Calu3 (cell line): ENCODE measurements around the gene RNF168. TPM values are rescaled to one million over a fixed set of nuclear protein-coding genes. Genes with fewer than 3 reads are reported as not detected.

Experiments
- BruUV-seq: library from RNA; stranded (reverse); fragments of 400-500 nt; replicated peaks from 2 replicates; lab custom pipeline; 2021; lab: Mats Ljungman, UMichigan
- CTCF ChIA-PET: fragments of 300-600 bp; sonication (Branson Sonifier 250); formaldehyde crosslinking; loops from one replicate; lab custom pipeline; 2022; ENCODE audit warnings: antibody characterized with exemption; lab: Charles Lee
- DNase-seq: peaks from one replicate; pipeline ENCODE4 v3.0.0; 2022
- H3K27ac Mint-ChIP-seq: one replicate; pipeline ENCODE4 v1.8.0; 2022; ENCODE audit warnings: mixed read lengths; ENCODE audit not compliant: unreplicated experiment
- H3K27me3 Mint-ChIP-seq: one replicate; pipeline ENCODE4 v1.8.0; 2022; ENCODE audit warnings: mixed read lengths; ENCODE audit not compliant: unreplicated experiment
- H3K36me3 Mint-ChIP-seq: one replicate; pipeline ENCODE4 v1.8.0; 2022; ENCODE audit warnings: mild to moderate bottlenecking, moderate library complexity, mixed read lengths; ENCODE audit not compliant: insufficient read depth, unreplicated experiment
- H3K4me1 Mint-ChIP-seq: one replicate; pipeline ENCODE4 v1.8.0; 2022; ENCODE audit warnings: mild to moderate bottlenecking, low read depth, mixed read lengths; ENCODE audit not compliant: unreplicated experiment
- H3K4me3 Mint-ChIP-seq: one replicate; pipeline ENCODE4 v1.8.0; 2022; ENCODE audit warnings: mild to moderate bottlenecking, low read depth, moderate library complexity, mixed read lengths; ENCODE audit not compliant: unreplicated experiment
- H3K9me3 Mint-ChIP-seq: one replicate; pipeline ENCODE4 v1.8.0; 2022; ENCODE audit warnings: low read depth, mixed read lengths; ENCODE audit not compliant: unreplicated experiment
- intact Hi-C: fragments of 100-400 bp; cut with micrococcal nuclease; formaldehyde crosslinking; loops from one replicate; pipeline ENCODE4 v1.10.0; 2022; ENCODE audit not compliant: unreplicated experiment
- total RNA-seq: library from RNA; stranded (reverse); gene quantifications from 2 replicates; pipeline ENCODE4 v1.2.3, GENCODE V29; 2022
- TF ChIP-seq, protein P1 (sequence below): fragments of 200-600 bp; IDR thresholded peaks from one replicate; pipeline ENCODE4 v1.8.0; 2022; ENCODE audit warnings: antibody characterized with exemption; ENCODE audit not compliant: unreplicated experiment

RNF168 gene
- total RNA-seq, 1 experiment from 2014 or later, result 29.2 TPM

- H3K36me3 Mint-ChIP-seq, result peaks cover 7% of the 10 kb centered on the region
- no peak overlapping the region for H3K27ac Mint-ChIP-seq
- peaks cover 5% of the 10 kb centered on the region for H3K9me3 Mint-ChIP-seq
- CTCF ChIA-PET, result no interaction called here
- no peak for DNase-seq
- H3K27me3 Mint-ChIP-seq, result no peaks in the 10 kb centered on the region
- TF ChIP-seq, protein P1, sequence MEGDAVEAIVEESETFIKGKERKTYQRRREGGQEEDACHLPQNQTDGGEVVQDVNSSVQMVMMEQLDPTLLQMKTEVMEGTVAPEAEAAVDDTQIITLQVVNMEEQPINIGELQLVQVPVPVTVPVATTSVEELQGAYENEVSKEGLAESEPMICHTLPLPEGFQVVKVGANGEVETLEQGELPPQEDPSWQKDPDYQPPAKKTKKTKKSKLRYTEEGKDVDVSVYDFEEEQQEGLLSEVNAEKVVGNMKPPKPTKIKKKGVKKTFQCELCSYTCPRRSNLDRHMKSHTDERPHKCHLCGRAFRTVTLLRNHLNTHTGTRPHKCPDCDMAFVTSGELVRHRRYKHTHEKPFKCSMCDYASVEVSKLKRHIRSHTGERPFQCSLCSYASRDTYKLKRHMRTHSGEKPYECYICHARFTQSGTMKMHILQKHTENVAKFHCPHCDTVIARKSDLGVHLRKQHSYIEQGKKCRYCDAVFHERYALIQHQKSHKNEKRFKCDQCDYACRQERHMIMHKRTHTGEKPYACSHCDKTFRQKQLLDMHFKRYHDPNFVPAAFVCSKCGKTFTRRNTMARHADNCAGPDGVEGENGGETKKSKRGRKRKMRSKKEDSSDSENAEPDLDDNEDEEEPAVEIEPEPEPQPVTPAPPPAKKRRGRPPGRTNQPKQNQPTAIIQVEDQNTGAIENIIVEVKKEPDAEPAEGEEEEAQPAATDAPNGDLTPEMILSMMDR, result no peak
- BruUV-seq, result no TSS peak
- no peak overlapping the region for H3K4me3 Mint-ChIP-seq
- H3K4me1 Mint-ChIP-seq, result no peaks in the 10 kb centered on the region
- intact Hi-C loops, result no loop called here
Observed at GRCh38 chr3:196533260-196533681, 29.7 kb upstream of the RNF168 start.

GRCh38 chr3:196531418-196531817, 27.9 kb upstream of the RNF168 start:
- H3K9me3 Mint-ChIP-seq, result peaks cover 5% of the 10 kb centered on the region
- TF ChIP-seq, protein P1, result no peak
- no peak overlapping the region for H3K4me3 Mint-ChIP-seq
- no peaks in the 10 kb centered on the region for H3K27me3 Mint-ChIP-seq
- H3K27ac Mint-ChIP-seq, result no peak overlapping the region
- DNase-seq, result no peak
- no TSS peak for BruUV-seq
- intact Hi-C loops, result no loop called here
- H3K4me1 Mint-ChIP-seq, result no peaks in the 10 kb centered on the region
- H3K36me3 Mint-ChIP-seq, result peaks cover 7% of the 10 kb centered on the region
- CTCF ChIA-PET, result no interaction called here

- peak; percentile 95 for DNase-seq
- intact Hi-C loops, result loop anchor here (10.0 kb wide), 1 partner anchor 274 kb away; no protein-coding TSS in a partner anchor
- H3K9me3 Mint-ChIP-seq, result peaks cover 5% of the 10 kb centered on the region
- no TSS peak for BruUV-seq
- H3K27ac Mint-ChIP-seq, result no peak overlapping the region
- no peaks in the 10 kb centered on the region for H3K4me1 Mint-ChIP-seq
- peaks cover 7% of the 10 kb centered on the region for H3K36me3 Mint-ChIP-seq
- H3K4me3 Mint-ChIP-seq, result peak overlapping the region; percentile 57
- CTCF ChIA-PET, result interaction anchor here (0.5 to 1.2 kb wide), 15 partner anchors 11 to 341 kb away, joined by 3 to 5 read pairs (median 4); partner anchors contain the start of genes FBXO45, RNF168, UBXN7 and WDR53
- no peaks in the 10 kb centered on the region for H3K27me3 Mint-ChIP-seq
- TF ChIP-seq, protein P1, result peak; percentile 90
Observed at GRCh38 chr3:196528639-196529233, 25.2 kb upstream of the RNF168 start.

DNA sequence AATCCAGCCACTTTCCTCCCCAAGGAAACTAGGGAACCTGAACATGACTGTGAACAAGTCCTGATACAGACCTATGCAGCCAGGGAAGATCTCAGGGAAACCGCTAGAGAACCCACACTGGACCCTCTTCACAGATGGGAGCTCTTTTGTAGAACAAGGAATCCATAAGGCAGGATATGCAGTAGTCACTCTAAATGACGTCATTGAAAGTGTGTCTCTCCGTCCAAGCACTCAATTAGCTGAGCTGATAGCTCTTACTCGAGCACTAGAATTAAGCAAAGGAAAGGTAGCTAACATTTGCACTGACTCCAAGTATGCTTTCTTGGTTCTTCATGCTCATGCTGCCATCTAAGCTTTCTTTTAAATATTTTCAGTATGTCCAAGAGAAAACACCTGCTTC, 21.6 kb upstream of the RNF168 start:
- H3K27me3 Mint-ChIP-seq, result no peaks in the 10 kb centered on the region
- no peak for DNase-seq
- BruUV-seq, result no TSS peak
- intact Hi-C loops, result loop anchor here (10.0 kb wide), 1 partner anchor 270 kb away; no protein-coding TSS in a partner anchor
- CTCF ChIA-PET, result no interaction called here
- TF ChIP-seq, protein P1, result no peak
- H3K4me1 Mint-ChIP-seq, result no peaks in the 10 kb centered on the region
- H3K4me3 Mint-ChIP-seq, result no peak overlapping the region
- H3K27ac Mint-ChIP-seq, result no peak overlapping the region
- peaks cover 7% of the 10 kb centered on the region for H3K36me3 Mint-ChIP-seq
- H3K9me3 Mint-ChIP-seq, result peaks cover 9% of the 10 kb centered on the region
